ENCODE measurements around the gene SERINC5.

The SERINC5 gene

DNA sequence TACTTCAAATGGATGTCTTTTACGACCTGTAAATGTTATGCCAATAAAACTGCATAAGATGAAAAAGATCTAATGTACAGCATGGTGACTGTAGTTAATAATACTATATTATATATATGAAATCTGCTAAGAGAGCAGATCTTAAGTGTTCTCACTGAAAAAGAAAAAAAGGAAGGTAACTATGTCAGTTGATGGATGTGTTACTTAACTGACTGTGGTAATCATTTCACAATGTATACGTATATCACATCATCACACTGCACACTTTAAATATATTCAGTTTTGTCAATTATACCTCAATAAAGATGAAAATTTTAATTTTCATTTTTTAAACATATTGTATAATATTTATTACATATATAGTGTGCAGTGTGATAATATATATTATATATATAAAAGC lies 188.8 kb downstream of the SERINC5 start:
- no peak for DNase-seq (ENCODE audit: low spot score)

DNA sequence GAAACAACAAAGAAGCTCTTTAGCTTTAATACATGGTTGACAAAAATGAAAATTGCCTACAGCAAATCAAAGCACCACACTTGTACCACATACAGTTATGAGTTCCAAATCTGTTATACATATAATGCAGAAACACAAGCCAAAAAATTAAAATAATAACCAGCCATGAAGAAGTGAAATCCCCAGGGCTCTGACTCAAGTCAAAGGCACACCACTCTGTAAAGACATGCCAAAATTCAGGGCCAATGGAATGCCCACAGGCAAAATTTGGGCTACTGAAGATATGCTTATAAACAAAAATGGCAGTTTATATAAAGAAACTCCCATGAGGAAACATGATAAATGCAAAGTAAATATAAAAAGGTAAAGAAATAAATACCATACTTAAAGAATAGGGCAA lies 191.7 kb downstream of the SERINC5 start:
- DNase-seq (ENCODE audit: low spot score), result no peak

Data from RKO (cell line).